GM12865 (cell line): ENCODE results near the gene SFMBT1.

Experiments
- DNase-seq: peaks from one replicate; pipeline ENCODE4 v3.0.0; 2010; ENCODE audit warnings: low read depth
- H3K4me3 ChIP-seq: 2 replicates; pipeline ENCODE4 v1.5.1; 2011; ENCODE audit warnings: mild to moderate bottlenecking, low read depth, low read length, control low read depth
- TF ChIP-seq, protein P1 (sequence below): IDR thresholded peaks from 2 replicates; pipeline ENCODE4 v1.5.1; 2011; ENCODE audit warnings: low read length, control low read depth, low read depth, inconsistent platforms; ENCODE audit not compliant: insufficient read depth; ENCODE audit errors: missing control alignments

Gene SFMBT1

DNA sequence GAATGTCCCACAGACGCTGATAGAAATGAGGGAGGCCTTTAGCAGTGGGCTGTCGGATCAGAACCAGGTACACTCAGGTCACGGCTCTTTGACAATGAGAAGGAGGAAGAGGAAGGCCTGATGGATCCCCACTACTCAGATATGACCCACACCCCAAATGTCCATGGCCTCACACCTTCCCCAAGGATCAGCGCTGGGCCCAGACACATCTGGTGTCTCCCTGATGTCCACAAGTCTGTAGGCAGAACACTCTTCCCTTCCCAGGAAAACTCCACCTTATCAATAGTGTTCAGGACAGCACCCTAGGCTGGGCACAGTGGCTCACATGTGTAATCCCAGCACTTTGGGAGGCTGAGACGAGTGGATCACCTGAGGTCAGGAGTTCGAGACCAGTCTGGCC is 33.3 kb upstream of the SFMBT1 start:
- DNase-seq, result no peak
- TF ChIP-seq, protein P1, sequence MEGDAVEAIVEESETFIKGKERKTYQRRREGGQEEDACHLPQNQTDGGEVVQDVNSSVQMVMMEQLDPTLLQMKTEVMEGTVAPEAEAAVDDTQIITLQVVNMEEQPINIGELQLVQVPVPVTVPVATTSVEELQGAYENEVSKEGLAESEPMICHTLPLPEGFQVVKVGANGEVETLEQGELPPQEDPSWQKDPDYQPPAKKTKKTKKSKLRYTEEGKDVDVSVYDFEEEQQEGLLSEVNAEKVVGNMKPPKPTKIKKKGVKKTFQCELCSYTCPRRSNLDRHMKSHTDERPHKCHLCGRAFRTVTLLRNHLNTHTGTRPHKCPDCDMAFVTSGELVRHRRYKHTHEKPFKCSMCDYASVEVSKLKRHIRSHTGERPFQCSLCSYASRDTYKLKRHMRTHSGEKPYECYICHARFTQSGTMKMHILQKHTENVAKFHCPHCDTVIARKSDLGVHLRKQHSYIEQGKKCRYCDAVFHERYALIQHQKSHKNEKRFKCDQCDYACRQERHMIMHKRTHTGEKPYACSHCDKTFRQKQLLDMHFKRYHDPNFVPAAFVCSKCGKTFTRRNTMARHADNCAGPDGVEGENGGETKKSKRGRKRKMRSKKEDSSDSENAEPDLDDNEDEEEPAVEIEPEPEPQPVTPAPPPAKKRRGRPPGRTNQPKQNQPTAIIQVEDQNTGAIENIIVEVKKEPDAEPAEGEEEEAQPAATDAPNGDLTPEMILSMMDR, result no peak
- H3K4me3 ChIP-seq, result no peak overlapping the region

DNA sequence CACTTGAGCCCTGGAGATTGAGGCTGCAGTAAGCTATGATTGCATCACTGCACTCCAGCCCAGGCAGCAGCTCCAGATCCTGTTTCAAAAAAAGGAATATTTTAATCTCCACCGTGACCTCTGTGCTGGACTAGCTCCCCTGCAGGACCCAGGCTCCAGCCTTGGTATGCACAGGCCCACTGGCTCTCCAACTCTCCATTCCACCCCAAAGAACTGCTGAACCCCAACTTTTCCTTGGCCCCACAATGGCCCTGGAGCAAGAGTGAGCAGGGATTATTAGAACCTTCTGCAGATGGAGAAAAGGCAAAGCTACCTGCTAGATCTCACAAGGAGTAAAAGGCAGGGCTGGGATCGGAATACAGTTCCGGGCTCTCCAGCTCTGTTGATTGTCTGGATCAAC is 32.8 kb upstream of the SFMBT1 start:
- no peak for DNase-seq
- TF ChIP-seq, protein P1, result no peak
- H3K4me3 ChIP-seq, result no peak overlapping the region

DNA sequence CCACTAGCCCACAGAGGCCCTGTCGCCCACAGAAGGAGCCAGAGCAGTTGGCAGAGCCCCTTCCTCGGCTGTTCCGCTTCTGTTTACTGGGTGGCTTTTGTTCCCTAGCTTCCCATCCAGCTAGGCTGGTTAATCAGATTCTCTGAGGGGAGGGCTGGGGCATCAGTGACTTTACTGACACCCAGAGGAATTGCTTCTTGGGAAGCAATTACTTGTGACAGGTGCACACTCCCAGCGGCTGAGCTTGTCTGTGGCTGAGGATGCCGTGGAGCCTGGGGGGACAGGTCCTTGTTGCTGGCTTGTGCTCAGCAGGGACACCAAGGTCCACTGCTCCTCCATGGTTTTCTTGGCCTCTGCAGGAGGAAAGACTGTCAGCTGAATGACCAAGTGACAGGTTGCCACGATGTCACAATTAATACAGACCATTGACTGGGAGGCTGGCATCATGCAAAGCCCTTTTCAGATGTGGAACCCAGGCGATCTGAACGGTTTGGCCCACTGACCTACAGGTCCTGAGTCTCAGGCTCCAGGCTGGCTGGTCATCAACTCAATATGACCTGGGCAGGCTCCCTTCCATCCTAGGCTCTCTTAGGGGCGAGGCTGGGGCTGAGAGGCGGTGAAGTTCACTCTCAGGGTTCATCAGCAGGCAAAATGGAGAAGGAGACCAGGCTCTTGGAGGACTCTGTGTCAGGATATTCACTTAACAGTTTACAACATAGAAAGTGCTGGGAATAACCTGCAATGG is 31.8 kb upstream of the SFMBT1 start:
- TF ChIP-seq, protein P1, result no peak
- no peak for DNase-seq
- H3K4me3 ChIP-seq, result no peak overlapping the region

DNA sequence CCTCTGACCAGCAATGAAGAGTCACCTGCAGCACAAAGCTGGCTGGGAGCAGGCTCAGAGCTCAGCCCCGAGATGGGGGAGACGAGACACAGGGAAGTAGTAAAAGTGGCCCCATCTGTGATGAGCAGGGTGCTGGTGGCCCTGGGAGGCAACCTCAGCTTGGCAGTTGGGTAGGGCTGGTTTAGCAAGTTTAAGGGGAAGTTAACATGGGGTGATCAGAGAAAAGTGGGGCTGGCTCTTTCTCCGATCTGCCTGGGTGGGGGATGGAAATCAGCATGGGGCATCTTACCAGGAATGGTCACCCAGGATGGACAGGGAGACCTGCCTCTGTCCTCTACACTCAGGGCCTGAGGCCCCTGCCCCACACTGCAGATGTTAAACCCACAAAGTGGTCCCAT is 29.9 kb upstream of the SFMBT1 start:
- no peak for DNase-seq
- TF ChIP-seq, protein P1, result no peak
- H3K4me3 ChIP-seq, result no peak overlapping the region

DNA sequence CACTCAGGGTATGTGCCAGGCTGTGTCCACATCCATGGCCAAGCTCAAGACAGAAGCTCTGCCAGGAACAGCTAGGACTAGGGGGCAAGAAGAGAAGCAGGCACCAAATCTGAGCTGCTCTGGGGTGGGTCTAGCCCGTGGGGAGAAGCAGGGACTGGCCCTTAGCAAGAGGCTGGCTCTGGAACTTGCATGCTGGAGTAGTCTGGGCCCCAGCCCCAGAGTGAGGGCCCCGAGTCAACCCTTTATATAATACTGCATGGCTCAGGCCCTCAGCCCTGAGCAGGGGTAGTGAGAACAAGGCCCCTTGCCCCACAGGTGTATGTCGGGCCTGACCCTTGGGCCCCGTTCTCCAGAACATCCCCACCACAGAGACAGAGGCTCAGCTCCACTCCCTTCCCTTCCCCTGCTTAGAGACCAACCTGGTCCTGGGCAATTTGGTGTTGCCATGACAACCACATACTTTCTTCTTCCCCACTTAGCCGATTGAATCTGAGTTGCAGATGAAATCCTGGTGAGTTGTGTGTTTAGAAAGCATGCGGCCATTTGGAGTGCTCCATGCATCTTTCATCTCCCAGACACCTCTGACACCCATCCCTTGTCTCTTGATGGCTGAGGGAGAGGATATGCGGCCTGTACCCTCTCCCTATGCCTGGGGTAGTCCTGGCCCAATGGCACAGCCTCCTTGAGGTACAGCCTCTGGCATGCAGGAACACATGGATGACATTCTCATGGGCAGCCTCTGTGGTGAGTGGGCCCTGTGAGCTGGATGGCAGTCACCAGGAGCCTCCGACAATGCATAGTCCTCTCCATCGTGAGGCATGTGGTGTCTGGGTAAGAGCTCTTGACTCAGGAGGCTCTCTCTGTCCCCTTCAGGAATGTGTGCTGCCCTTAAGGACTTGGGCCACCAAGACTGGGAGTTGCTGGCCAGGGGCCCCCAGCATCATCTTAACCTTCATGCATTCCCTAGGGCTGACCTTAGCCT is 29.2 kb upstream of the SFMBT1 start:
- no peak overlapping the region for H3K4me3 ChIP-seq
- DNase-seq, result no peak
- TF ChIP-seq, protein P1, result no peak

DNA sequence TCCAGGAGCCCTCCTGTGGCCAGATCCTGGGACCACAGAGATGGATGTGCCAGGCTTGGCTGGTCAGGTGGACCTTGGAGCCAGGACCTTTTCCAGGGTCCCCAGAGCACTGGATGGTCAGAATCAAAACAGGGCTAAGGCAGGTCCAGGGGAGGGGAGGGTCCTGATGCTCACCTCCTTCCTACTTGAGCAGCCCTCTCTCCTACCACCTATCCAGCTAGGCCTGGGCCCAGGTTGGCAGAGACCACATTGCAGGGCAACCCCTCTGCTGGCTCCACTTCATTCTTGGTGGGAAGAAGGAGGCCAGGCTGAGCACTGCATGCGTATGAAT is 28.5 kb upstream of the SFMBT1 start:
- TF ChIP-seq, protein P1, result no peak
- no peak for DNase-seq
- no peak overlapping the region for H3K4me3 ChIP-seq
